Neural progenitor cell (in vitro differentiated cells): ENCODE results near the gene TSHZ3. TPM values are rescaled to one million over a fixed set of nuclear protein-coding genes. Genes with fewer than 3 reads are reported as not detected.
A peak's percentile ranks its signal among the peaks of the same experiment; 100 is the strongest.

Source experiments
- DNase-seq: peaks from one replicate; pipeline ENCODE4 v3.0.0-alpha.2; 2016; ENCODE audit warnings: low spot score
- H2AFZ ChIP-seq: fragments of 200-600 bp; sonication (generic); replicated peaks from 2 replicates; pipeline ENCODE4 v1.6.1; 2016; ENCODE audit warnings: antibody characterized with exemption
- H3F3A ChIP-seq: fragments of 200-600 bp; sonication (generic); 2 replicates; pipeline ENCODE4 v1.6.1; 2016; ENCODE audit warnings: antibody characterized with exemption, low read depth
- H3K27ac ChIP-seq: fragments of 200-600 bp; sonication (generic); 2 replicates; pipeline ENCODE4 v1.5.1; 2016; ENCODE audit warnings: mild to moderate bottlenecking
- H3K27me3 ChIP-seq: fragments of 200-600 bp; sonication (generic); 2 replicates; pipeline ENCODE4 v1.6.1; 2016; ENCODE audit warnings: mild to moderate bottlenecking, moderate library complexity
- H3K36me3 ChIP-seq: fragments of 200-600 bp; sonication (generic); 2 replicates; pipeline ENCODE4 v1.5.1; 2016
- H3K4me1 ChIP-seq: fragments of 200-600 bp; sonication (generic); 2 replicates; pipeline ENCODE4 v1.6.1; 2016; ENCODE audit warnings: mixed run types
- H3K4me2 ChIP-seq: fragments of 200-600 bp; sonication (generic); 2 replicates; pipeline ENCODE4 v1.6.1; 2016
- H3K4me3 ChIP-seq: fragments of 200-600 bp; sonication (generic); 2 replicates; pipeline ENCODE4 v1.5.1; 2016
- H3K79me2 ChIP-seq: fragments of 200-600 bp; sonication (generic); 2 replicates; pipeline ENCODE4 v1.6.1; 2016; ENCODE audit warnings: low read depth
- H3K9ac ChIP-seq: fragments of 200-600 bp; sonication (generic); 2 replicates; pipeline ENCODE4 v1.6.1; 2016
- H3K9me3 ChIP-seq: fragments of 200-600 bp; sonication (generic); 2 replicates; pipeline ENCODE4 v1.5.1; 2016; ENCODE audit warnings: low read depth
- H4K20me1 ChIP-seq: fragments of 200-600 bp; sonication (generic); 2 replicates; pipeline ENCODE4 v1.6.1; 2016; ENCODE audit warnings: low read depth
- H3K27ac Mint-ChIP-seq: 3 replicates; pipeline ENCODE4 v1.8.0; 2021; ENCODE audit warnings: mixed read lengths
- H3K27me3 Mint-ChIP-seq: 2 replicates; pipeline ENCODE4 v1.8.0; 2022; ENCODE audit warnings: low read depth, mild to moderate bottlenecking, inconsistent platforms, moderate library complexity, mixed read lengths; ENCODE audit not compliant: insufficient read depth
- H3K36me3 Mint-ChIP-seq: 3 replicates; pipeline ENCODE4 v1.8.0; 2021; ENCODE audit warnings: mixed read lengths
- H3K4me1 Mint-ChIP-seq: 3 replicates; pipeline ENCODE4 v1.8.0; 2021; ENCODE audit warnings: mixed read lengths
- H3K4me3 Mint-ChIP-seq: 3 replicates; pipeline ENCODE4 v1.8.0; 2021; ENCODE audit warnings: mild to moderate bottlenecking, moderate library complexity, mixed read lengths
- H3K9me3 Mint-ChIP-seq: 3 replicates; pipeline ENCODE4 v1.8.0; 2020; ENCODE audit warnings: mixed read lengths
- EZH2 ChIP-seq: fragments of 200-600 bp; sonication (generic); IDR thresholded peaks from 2 replicates; pipeline ENCODE4 v1.6.1; 2017; ENCODE audit warnings: antibody characterized with exemption, mild to moderate bottlenecking, moderate library complexity
- EZH2phosphoT487 ChIP-seq: fragments of 200-600 bp; sonication (generic); IDR thresholded peaks from 2 replicates; pipeline ENCODE4 v1.6.1; 2017; ENCODE audit warnings: antibody characterized with exemption
- total RNA-seq: library from RNA; depleted of rRNA; stranded (reverse); fragments of >200 nt; gene quantifications from 2 replicates; pipeline ENCODE4 v1.2.3, GENCODE V29; 2015; ENCODE audit warnings: low replicate concordance
- TF ChIP-seq, protein P1 (sequence below): fragments of 200-600 bp; sonication (generic); IDR thresholded peaks from 2 replicates; pipeline ENCODE4 v1.5.1; 2017; ENCODE audit warnings: antibody characterized with exemption, mild to moderate bottlenecking

TSHZ3 gene
- total RNA-seq, 1 donor from 2014 or later: 0.60 TPM

DNA sequence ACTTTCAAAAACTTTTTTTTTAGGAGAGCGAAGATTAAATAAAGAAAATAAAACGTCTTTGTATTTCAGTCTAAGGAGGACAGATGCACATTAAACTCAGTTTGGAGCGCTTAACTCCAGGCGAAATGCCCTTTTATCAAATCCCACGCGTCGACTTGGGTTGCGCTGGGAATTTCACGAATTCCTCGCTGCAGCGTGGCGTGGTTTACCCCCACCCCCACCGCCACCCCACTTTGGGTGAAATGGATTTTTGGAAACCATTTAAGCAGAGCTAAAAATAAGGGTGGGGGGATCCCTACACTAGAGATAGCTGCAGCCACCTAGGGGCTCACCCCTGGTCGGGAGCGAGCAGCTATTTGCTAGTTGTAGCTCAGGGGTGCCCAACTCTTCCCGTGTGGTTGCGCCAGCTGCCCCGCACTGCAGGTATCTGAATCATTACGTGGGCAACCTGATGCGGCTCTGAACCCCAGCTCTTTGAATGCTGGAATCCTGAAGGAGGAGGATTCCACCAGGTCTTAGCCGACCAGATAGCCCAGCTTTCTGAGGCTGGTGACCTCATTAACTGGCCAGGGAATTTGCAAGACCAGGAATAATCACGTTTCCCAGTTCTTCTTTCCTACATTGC, 6.5 kb upstream of the TSHZ3 start:
- H3K9me3 ChIP-seq: no peaks in the 10 kb centered on the region
- peaks cover 78% of the 10 kb centered on the region for H3K27me3 ChIP-seq
- no peaks in the 10 kb centered on the region for H3K36me3 ChIP-seq
- H3K27ac ChIP-seq: no peak overlapping the region
- Mint-ChIP-seq H3K4me3 (no peak overlapping the region), H3K9me3 (no peaks in the 10 kb centered on the region), H3K27ac (no peak overlapping the region), H3K27me3 (peaks cover 72% of the 10 kb centered on the region), H3K36me3 (no peaks in the 10 kb centered on the region), H3K4me1 (peaks cover 13% of the 10 kb centered on the region)
- H2AFZ ChIP-seq: no peak overlapping the region
- peak; percentile 54 for DNase-seq
- H3K4me2 ChIP-seq: peak overlapping the region; percentile 72
- H3F3A ChIP-seq: no peaks in the 10 kb centered on the region
- H3K4me1 ChIP-seq: peaks cover 31% of the 10 kb centered on the region
- H3K79me2 ChIP-seq: no peaks in the 10 kb centered on the region
- TF ChIP-seq EZH2phosphoT487 (peak; percentile 9), EZH2 (no peak)
- TF ChIP-seq, protein P1, sequence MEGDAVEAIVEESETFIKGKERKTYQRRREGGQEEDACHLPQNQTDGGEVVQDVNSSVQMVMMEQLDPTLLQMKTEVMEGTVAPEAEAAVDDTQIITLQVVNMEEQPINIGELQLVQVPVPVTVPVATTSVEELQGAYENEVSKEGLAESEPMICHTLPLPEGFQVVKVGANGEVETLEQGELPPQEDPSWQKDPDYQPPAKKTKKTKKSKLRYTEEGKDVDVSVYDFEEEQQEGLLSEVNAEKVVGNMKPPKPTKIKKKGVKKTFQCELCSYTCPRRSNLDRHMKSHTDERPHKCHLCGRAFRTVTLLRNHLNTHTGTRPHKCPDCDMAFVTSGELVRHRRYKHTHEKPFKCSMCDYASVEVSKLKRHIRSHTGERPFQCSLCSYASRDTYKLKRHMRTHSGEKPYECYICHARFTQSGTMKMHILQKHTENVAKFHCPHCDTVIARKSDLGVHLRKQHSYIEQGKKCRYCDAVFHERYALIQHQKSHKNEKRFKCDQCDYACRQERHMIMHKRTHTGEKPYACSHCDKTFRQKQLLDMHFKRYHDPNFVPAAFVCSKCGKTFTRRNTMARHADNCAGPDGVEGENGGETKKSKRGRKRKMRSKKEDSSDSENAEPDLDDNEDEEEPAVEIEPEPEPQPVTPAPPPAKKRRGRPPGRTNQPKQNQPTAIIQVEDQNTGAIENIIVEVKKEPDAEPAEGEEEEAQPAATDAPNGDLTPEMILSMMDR: no peak
- H3K4me3 ChIP-seq: peak overlapping the region; percentile 30
- peaks cover 52% of the 10 kb centered on the region for H4K20me1 ChIP-seq
- no peak overlapping the region for H3K9ac ChIP-seq

DNA sequence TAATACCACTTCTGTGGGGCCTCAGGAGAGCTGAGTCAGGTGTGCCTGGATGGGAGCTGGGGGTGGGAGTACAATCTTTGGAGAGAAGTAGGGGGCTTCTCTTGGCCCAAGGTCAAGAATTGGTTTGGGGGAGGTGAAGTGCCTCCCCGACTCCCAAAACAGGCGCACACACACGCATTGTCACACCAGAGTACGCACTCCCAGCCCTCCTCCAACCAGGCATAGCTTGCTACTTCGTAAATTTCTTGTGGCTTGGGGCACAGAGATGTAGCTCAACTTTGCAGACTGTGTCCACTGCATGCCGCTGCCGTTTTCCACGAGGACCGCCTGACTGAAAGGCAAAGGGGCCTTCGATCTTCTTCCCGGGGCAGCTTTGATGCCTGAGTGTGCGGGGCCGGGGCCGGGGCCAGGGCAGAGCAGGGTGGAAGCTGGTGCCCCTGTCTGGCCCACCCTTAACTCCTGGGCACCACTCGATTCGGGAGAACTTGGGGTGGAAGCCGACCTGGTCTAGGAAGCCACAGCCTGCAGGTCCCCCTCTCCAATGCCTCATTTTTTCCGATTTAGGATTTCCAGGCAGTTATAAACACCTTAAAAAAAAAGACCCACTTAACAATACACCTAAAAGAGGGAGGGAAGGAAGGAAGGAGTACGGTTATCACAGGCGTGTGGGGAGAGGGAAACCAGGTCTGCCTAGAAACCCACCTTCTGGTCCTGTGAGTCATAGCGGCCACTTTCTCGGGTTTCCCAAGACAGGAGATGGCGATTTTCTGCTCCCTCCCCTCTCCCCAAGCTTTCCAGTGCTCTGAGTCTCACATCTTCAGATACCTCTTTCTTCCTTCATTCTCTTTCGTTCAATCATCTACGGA, 5.8 kb upstream of the TSHZ3 start:
- Mint-ChIP-seq H3K27ac (no peak overlapping the region), H3K36me3 (no peaks in the 10 kb centered on the region), H3K4me3 (no peak overlapping the region), H3K9me3 (no peaks in the 10 kb centered on the region), H3K27me3 (peaks cover 72% of the 10 kb centered on the region), H3K4me1 (peaks cover 13% of the 10 kb centered on the region)
- H3K36me3 ChIP-seq: no peaks in the 10 kb centered on the region
- DNase-seq: peak; percentile 67
- H4K20me1 ChIP-seq: peaks cover 52% of the 10 kb centered on the region
- peaks cover 79% of the 10 kb centered on the region for H3K27me3 ChIP-seq
- no peaks in the 10 kb centered on the region for H3F3A ChIP-seq
- no peak overlapping the region for H3K9ac ChIP-seq
- H3K27ac ChIP-seq: no peak overlapping the region
- TF ChIP-seq EZH2phosphoT487: peak; percentile 12
- peak; percentile 58 for TF ChIP-seq EZH2
- TF ChIP-seq, protein P1: no peak
- peak overlapping the region; percentile 30 for H3K4me3 ChIP-seq
- H2AFZ ChIP-seq: no peak overlapping the region
- peaks cover 31% of the 10 kb centered on the region for H3K4me1 ChIP-seq
- H3K79me2 ChIP-seq: no peaks in the 10 kb centered on the region
- H3K4me2 ChIP-seq: peak overlapping the region; percentile 72
- no peaks in the 10 kb centered on the region for H3K9me3 ChIP-seq

DNA sequence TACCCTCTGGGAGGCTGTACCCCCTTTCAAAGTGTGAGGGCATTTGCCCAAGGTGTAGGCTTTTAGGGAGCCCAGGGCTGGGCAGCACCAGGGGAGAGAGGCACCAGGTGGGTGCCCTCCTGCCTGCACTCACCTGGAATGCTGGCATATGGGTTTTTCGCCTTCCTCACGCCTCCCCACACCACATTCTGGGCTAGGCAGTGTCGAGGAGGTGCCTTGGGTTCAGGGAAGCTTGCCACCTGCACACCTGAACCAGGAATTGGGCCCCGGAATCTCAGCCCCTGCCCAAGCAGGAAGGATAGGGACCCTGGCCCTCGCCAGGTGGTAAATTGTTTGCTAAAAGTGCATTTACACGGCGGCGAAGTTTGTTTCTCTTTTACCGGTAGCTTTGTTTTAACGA, 5.1 kb upstream of the TSHZ3 start:
- H3K4me1 ChIP-seq: peaks cover 31% of the 10 kb centered on the region
- DNase-seq: no peak
- H3K36me3 Mint-ChIP-seq: no peaks in the 10 kb centered on the region
- H3K4me3 Mint-ChIP-seq: no peak overlapping the region
- peaks cover 13% of the 10 kb centered on the region for H3K4me1 Mint-ChIP-seq
- peak overlapping the region; percentile 72 for H3K4me2 ChIP-seq
- peaks cover 52% of the 10 kb centered on the region for H4K20me1 ChIP-seq
- peaks cover 72% of the 10 kb centered on the region for H3K27me3 Mint-ChIP-seq
- H2AFZ ChIP-seq: no peak overlapping the region
- H3K9me3 Mint-ChIP-seq: no peaks in the 10 kb centered on the region
- no peaks in the 10 kb centered on the region for H3K79me2 ChIP-seq
- no peaks in the 10 kb centered on the region for H3K9me3 ChIP-seq
- H3K4me3 ChIP-seq: no peak overlapping the region
- H3K9ac ChIP-seq: no peak overlapping the region
- no peak overlapping the region for H3K27ac Mint-ChIP-seq
- peaks cover 79% of the 10 kb centered on the region for H3K27me3 ChIP-seq
- no peak overlapping the region for H3K27ac ChIP-seq
- H3K36me3 ChIP-seq: no peaks in the 10 kb centered on the region
- no peak for TF ChIP-seq EZH2phosphoT487
- TF ChIP-seq, protein P1: no peak
- no peak for TF ChIP-seq EZH2
- no peaks in the 10 kb centered on the region for H3F3A ChIP-seq
